K562 (cell line): ENCODE measurements around the gene KRT80.

Source experiments
- NFIX ChIP-seq: fragments of 250-450 bp; sonication (Bioruptor Pico); IDR thresholded peaks from 2 replicates; pipeline ENCODE4 v1.4.0; 2020; ENCODE audit warnings: low read depth, mild to moderate bottlenecking, moderate library complexity
- POLR3A ChIP-seq: IDR thresholded peaks from 2 replicates; pipeline ENCODE4 v1.6.1; 2011; ENCODE audit warnings: borderline replicate concordance, mild to moderate bottlenecking, moderate library complexity; ENCODE audit not compliant: insufficient read length, insufficient read depth; ENCODE audit errors: extremely low read depth
- SIN3A ChIP-seq, 2 experiments: fragments of 150-350 bp in 1 of 2; IDR thresholded peaks; 2 replicates each; pipeline ENCODE4 v1.6.1; 2011 to 2016; ENCODE audit warnings: borderline replicate concordance in 2 of 2, low read depth in 2 of 2, low read length in 2 of 2, mild to moderate bottlenecking in 2 of 2, moderate library complexity in 2 of 2; ENCODE audit not compliant: control insufficient read depth in 1 of 2
- SRSF9 ChIP-seq: fragments of 200-400 bp; formaldehyde crosslinking; IDR thresholded peaks from 2 replicates; pipeline ENCODE4 v1.6.1; 2017; ENCODE audit warnings: low read depth, low read length, borderline replicate concordance
- ZFP36 ChIP-seq: fragments of 150-350 bp; IDR thresholded peaks from 2 replicates; pipeline ENCODE4 v1.6.1; 2018; ENCODE audit warnings: low read length, low read depth; ENCODE audit not compliant: partially characterized antibody
- ZNF311 ChIP-seq: fragments of 250-450 bp; sonication (Bioruptor Pico); IDR thresholded peaks from 2 replicates; pipeline ENCODE4 v1.4.0; 2020; ENCODE audit warnings: mild to moderate bottlenecking, moderate library complexity
- ZNF707 ChIP-seq: fragments of 250-450 bp; sonication (Bioruptor Pico); conservative IDR thresholded peaks from 2 replicates; pipeline ENCODE4 v1.8.0; 2022; ENCODE audit warnings: inconsistent platforms, mild to moderate bottlenecking, moderate library complexity
- TF ChIP-seq, protein P1 (sequence below): fragments of 250-450 bp; sonication (Bioruptor Pico); IDR thresholded peaks from 2 replicates; pipeline ENCODE4 v1.9.0; 2021; ENCODE audit warnings: mild to moderate bottlenecking, inconsistent platforms
- TF ChIP-seq, protein P2 (sequence below), 2 experiments: fragments of 450-650 bp in 1 of 2; sonication (generic) in 1 of 2; formaldehyde crosslinking in 1 of 2; IDR thresholded peaks in 1 of 2; conservative IDR thresholded peaks in 1 of 2; 2 replicates each; pipeline versions ENCODE4 v1.6.1 to v1.8.1; 2016 to 2023; ENCODE audit warnings: mild to moderate bottlenecking in 2 of 2, moderate library complexity in 2 of 2, inconsistent platforms in 1 of 2, missing genetic modification reagents in 1 of 2

DNA sequence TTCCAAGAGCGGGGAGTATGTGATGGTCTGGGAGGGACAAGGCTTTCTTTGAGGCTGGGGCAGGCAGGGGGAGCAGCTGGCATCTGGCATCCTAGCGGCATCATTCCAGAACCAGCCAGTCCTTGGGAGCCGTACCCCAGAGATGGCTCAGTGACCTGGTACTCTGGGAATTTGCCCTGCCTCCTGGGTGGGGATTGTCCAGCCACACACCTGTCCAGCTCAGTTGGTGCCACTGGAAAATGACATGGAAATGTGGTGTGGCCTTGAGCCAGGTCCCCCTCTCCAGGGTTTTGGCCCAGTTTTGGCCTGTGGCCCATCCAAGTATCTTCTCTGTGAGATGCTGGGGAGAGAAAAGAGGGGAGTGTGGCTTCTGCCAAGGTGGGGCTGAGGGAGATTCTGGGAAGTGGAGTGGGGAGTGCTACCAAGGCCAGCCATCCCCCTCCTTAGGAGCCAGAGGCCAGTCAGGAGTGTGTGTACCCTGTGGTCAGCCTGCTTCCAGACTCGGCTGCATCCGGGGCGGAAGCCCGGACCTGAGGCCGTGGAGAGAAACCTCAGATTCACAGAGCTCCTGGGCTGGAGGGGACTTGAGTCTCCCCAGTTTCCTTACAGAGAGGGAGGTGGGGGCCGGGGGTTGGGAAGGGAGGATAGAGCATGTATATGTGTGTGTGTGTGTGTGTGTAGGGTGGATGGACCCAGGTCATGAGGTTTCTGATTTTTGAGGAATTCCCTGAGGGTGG is 14.7 kb upstream of the KRT80 start:
- no peak for TF ChIP-seq ZFP36
- no peak for TF ChIP-seq ZNF707
- TF ChIP-seq POLR3A: no peak
- TF ChIP-seq, protein P1, sequence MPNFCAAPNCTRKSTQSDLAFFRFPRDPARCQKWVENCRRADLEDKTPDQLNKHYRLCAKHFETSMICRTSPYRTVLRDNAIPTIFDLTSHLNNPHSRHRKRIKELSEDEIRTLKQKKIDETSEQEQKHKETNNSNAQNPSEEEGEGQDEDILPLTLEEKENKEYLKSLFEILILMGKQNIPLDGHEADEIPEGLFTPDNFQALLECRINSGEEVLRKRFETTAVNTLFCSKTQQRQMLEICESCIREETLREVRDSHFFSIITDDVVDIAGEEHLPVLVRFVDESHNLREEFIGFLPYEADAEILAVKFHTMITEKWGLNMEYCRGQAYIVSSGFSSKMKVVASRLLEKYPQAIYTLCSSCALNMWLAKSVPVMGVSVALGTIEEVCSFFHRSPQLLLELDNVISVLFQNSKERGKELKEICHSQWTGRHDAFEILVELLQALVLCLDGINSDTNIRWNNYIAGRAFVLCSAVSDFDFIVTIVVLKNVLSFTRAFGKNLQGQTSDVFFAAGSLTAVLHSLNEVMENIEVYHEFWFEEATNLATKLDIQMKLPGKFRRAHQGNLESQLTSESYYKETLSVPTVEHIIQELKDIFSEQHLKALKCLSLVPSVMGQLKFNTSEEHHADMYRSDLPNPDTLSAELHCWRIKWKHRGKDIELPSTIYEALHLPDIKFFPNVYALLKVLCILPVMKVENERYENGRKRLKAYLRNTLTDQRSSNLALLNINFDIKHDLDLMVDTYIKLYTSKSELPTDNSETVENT (CRISPR knock-in tag): no peak
- TF ChIP-seq SRSF9: no peak
- TF ChIP-seq SIN3A (IDR thresholded peaks at IDR 0.05; ENCODE audit: borderline replicate concordance in 2 of 2, control insufficient read depth in 1 of 2, low read depth in 2 of 2, low read length in 2 of 2): no peak
- TF ChIP-seq, protein P2, sequence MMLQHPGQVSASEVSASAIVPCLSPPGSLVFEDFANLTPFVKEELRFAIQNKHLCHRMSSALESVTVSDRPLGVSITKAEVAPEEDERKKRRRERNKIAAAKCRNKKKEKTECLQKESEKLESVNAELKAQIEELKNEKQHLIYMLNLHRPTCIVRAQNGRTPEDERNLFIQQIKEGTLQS (IDR thresholded peaks at IDR 0.05): no peak
- TF ChIP-seq, protein P2 (CRISPR knock-in tag; conservative IDR thresholded peaks at IDR 0.05): no peak
- no peak for TF ChIP-seq NFIX
- no peak for TF ChIP-seq ZNF311 (CRISPR knock-in tag)
